Fibroblast of lung (primary cell): ENCODE results near the gene PPIF. TPM values are rescaled to one million over a fixed set of nuclear protein-coding genes. Genes with fewer than 3 reads are reported as not detected.

Source experiments
- DNase-seq, 2 donors: peaks; one replicate each; pipeline versions ENCODE4 v3.0.0 to v3.0.0-alpha.2; 2010; ENCODE audit warnings: low read depth in 2 of 2
- H2AFZ ChIP-seq: 2 replicates; pipeline ENCODE4 v1.5.1; 2012; ENCODE audit warnings: low read length, control low read depth, inconsistent platforms
- H3K27ac ChIP-seq: 2 replicates; pipeline ENCODE4 v1.5.1; 2011; ENCODE audit warnings: low read length, control low read depth; ENCODE audit not compliant: insufficient read depth
- H3K27me3 ChIP-seq: 2 replicates; pipeline ENCODE4 v1.5.1; 2011; ENCODE audit warnings: mild to moderate bottlenecking, low read length; ENCODE audit not compliant: control insufficient read depth, insufficient read depth
- H3K36me3 ChIP-seq: 2 replicates; pipeline ENCODE4 v1.5.1; 2011; ENCODE audit warnings: low read length; ENCODE audit not compliant: control insufficient read depth, insufficient read depth
- H3K4me1 ChIP-seq: 2 replicates; pipeline ENCODE4 v1.5.1; 2011; ENCODE audit warnings: low read length; ENCODE audit not compliant: control insufficient read depth, insufficient read depth; ENCODE audit errors: extremely low read depth
- H3K4me2 ChIP-seq: 2 replicates; pipeline ENCODE4 v1.5.1; 2011; ENCODE audit warnings: low read length, control low read depth; ENCODE audit not compliant: insufficient read depth; ENCODE audit errors: extremely low read depth
- H3K4me3 ChIP-seq, 4 experiments: fragments of 200-600 bp in 1 of 4; sonication (generic) in 1 of 4; replicated peaks in 1 of 4; 2 replicates each; pipeline ENCODE4 v1.5.1; 2011 to 2016; ENCODE audit warnings: low read length in 4 of 4, low read depth in 3 of 4, mild to moderate bottlenecking in 3 of 4, control low read depth in 2 of 4, inconsistent platforms in 1 of 4, mixed read lengths in 1 of 4; ENCODE audit not compliant: insufficient read depth in 1 of 4; ENCODE audit errors: control extremely low read depth in 1 of 4
- H3K79me2 ChIP-seq: 2 replicates; pipeline ENCODE4 v1.5.1; 2012; ENCODE audit warnings: mild to moderate bottlenecking, low read length, inconsistent platforms; ENCODE audit not compliant: control insufficient read depth, insufficient read depth
- H3K9ac ChIP-seq: 2 replicates; pipeline ENCODE4 v1.5.1; 2011; ENCODE audit warnings: mild to moderate bottlenecking, low read length, control low read depth; ENCODE audit not compliant: insufficient read depth
- H3K9me3 ChIP-seq: 2 replicates; pipeline ENCODE4 v1.5.1; 2012; ENCODE audit warnings: low read depth, low read length; ENCODE audit not compliant: control insufficient read depth, insufficient read depth
- H4K20me1 ChIP-seq: 2 replicates; pipeline ENCODE4 v1.5.1; 2011; ENCODE audit warnings: low read length; ENCODE audit not compliant: control insufficient read depth, insufficient read depth; ENCODE audit errors: extremely low read depth
- EZH2 ChIP-seq: IDR thresholded peaks from 2 replicates; pipeline ENCODE4 v1.5.1; 2012; ENCODE audit warnings: low read length, control low read depth, mild to moderate bottlenecking; ENCODE audit errors: missing control alignments
- polyA plus RNA-seq, 2 donors: library from polyadenylated mRNA; depleted of rRNA in 1 of 2; stranded (reverse) in 1 of 2; unstranded in 1 of 2; fragments of >200 nt; gene quantifications; 2 replicates each; pipeline ENCODE4 v1.2.1, GENCODE V29; 2011 to 2012; ENCODE audit warnings: missing spikeins in 1 of 2
- total RNA-seq: library from RNA; depleted of rRNA; stranded (reverse); fragments of >200 nt; gene quantifications from 2 replicates; pipeline ENCODE4 v1.2.1, GENCODE V29; 2014
- TF ChIP-seq, protein P1 (sequence below), 2 donors: IDR thresholded peaks in 1 of 2; conservative IDR thresholded peaks in 1 of 2; 1 replicate in 1 of 2; 2 replicates in 1 of 2; pipeline ENCODE4 v1.5.1; 2011 to 2012; ENCODE audit warnings: low read length in 2 of 2, control low read depth in 1 of 2, inconsistent platforms in 1 of 2, low read depth in 1 of 2, mild to moderate bottlenecking in 1 of 2

Gene PPIF
- total and polyA plus RNA-seq, 2 donors (not counting 1 experiment from before 2014, with no cell fraction given), result 18.7 to 63.0 TPM

DNA sequence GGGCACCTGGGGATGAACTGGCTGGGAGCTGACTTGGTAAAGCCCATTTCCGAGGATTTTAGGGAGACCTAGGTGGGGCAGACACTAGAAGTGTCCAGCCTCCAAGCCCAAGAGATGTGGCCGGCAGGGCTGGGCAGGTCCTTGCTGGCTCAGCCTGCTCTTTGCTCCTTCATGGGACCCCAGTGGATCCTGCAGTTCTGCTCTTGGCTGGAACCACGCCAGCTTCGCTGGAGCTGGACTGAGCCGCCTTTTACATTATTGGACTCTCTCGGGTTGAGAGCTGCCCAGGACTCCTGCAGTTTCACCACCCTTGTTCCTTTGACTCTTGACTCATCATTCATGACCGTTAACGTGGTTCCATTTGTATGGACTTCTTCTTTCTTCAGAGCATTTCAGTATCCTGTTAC, 5.7 kb downstream of the PPIF start:
- H3K9me3 ChIP-seq, result no peaks in the 10 kb centered on the region
- no peak overlapping the region for H3K4me2 ChIP-seq
- H4K20me1 ChIP-seq, result no peaks in the 10 kb centered on the region
- H3K4me3 ChIP-seq, result no peak overlapping the region
- H3K36me3 ChIP-seq, result peaks cover 42% of the 10 kb centered on the region
- H3K79me2 ChIP-seq, result peaks cover 27% of the 10 kb centered on the region
- no peak for DNase-seq
- no peak overlapping the region for H2AFZ ChIP-seq
- no peaks in the 10 kb centered on the region for H3K27me3 ChIP-seq
- no peak overlapping the region for H3K9ac ChIP-seq
- H3K27ac ChIP-seq, result no peak overlapping the region
- peaks cover 6% of the 10 kb centered on the region for H3K4me1 ChIP-seq
- no peak for TF ChIP-seq EZH2
- TF ChIP-seq, protein P1, sequence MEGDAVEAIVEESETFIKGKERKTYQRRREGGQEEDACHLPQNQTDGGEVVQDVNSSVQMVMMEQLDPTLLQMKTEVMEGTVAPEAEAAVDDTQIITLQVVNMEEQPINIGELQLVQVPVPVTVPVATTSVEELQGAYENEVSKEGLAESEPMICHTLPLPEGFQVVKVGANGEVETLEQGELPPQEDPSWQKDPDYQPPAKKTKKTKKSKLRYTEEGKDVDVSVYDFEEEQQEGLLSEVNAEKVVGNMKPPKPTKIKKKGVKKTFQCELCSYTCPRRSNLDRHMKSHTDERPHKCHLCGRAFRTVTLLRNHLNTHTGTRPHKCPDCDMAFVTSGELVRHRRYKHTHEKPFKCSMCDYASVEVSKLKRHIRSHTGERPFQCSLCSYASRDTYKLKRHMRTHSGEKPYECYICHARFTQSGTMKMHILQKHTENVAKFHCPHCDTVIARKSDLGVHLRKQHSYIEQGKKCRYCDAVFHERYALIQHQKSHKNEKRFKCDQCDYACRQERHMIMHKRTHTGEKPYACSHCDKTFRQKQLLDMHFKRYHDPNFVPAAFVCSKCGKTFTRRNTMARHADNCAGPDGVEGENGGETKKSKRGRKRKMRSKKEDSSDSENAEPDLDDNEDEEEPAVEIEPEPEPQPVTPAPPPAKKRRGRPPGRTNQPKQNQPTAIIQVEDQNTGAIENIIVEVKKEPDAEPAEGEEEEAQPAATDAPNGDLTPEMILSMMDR (conservative IDR thresholded peaks at IDR 0.05 in 1 of 2, IDR thresholded peaks at IDR 0.05 in 1 of 2; ENCODE audit: low read depth in 1 of 2, low read length in 2 of 2), result no peak

DNA sequence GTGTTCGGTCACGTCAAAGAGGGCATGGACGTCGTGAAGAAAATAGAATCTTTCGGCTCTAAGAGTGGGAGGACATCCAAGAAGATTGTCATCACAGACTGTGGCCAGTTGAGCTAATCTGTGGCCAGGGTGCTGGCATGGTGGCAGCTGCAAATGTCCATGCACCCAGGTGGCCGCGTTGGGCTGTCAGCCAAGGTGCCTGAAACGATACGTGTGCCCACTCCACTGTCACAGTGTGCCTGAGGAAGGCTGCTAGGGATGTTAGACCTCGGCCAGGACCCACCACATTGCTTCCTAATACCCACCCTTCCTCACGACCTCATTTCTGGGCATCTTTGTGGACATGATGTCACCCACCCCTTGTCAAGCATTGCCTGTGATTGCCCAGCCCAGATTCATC, 6.5 kb downstream of the PPIF start:
- no peak overlapping the region for H3K4me3 ChIP-seq
- peaks cover 2% of the 10 kb centered on the region for H3K4me1 ChIP-seq
- peaks cover 40% of the 10 kb centered on the region for H3K36me3 ChIP-seq
- no peaks in the 10 kb centered on the region for H3K9me3 ChIP-seq
- H2AFZ ChIP-seq, result no peak overlapping the region
- no peak overlapping the region for H3K9ac ChIP-seq
- no peaks in the 10 kb centered on the region for H4K20me1 ChIP-seq
- H3K27me3 ChIP-seq, result no peaks in the 10 kb centered on the region
- no peak for DNase-seq
- TF ChIP-seq, protein P1 (conservative IDR thresholded peaks at IDR 0.05 in 1 of 2, IDR thresholded peaks at IDR 0.05 in 1 of 2; ENCODE audit: low read depth in 1 of 2, low read length in 2 of 2), result no peak
- TF ChIP-seq EZH2, result no peak
- no peak overlapping the region for H3K27ac ChIP-seq
- H3K79me2 ChIP-seq, result peaks cover 19% of the 10 kb centered on the region
- H3K4me2 ChIP-seq, result no peak overlapping the region

DNA sequence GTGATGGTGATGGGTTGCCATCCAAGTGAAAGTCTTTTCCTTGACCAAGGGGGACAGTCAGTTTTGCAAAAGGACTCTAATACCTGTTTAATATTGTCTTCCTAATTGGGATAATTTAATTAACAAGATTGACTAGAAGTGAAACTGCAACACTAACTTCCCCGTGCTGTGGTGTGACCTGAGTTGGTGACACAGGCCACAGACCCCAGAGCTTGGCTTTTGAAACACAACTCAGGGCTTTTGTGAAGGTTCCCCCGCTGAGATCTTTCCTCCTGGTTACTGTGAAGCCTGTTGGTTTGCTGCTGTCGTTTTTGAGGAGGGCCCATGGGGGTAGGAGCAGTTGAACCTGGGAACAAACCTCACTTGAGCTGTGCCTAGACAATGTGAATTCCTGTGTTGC, 6.9 kb downstream of the PPIF start:
- Histone ChIP-seq H3K9ac (no peak overlapping the region), H3K4me2 (no peak overlapping the region), H3K27me3 (no peaks in the 10 kb centered on the region), H3K4me3 (no peak overlapping the region), H4K20me1 (no peaks in the 10 kb centered on the region), H3K9me3 (no peaks in the 10 kb centered on the region), H3K4me1 (no peaks in the 10 kb centered on the region), H3K79me2 (peaks cover 15% of the 10 kb centered on the region), H3K27ac (no peak overlapping the region), H2AFZ (no peak overlapping the region), H3K36me3 (peaks cover 38% of the 10 kb centered on the region)
- TF ChIP-seq, protein P1 (conservative IDR thresholded peaks at IDR 0.05 in 1 of 2, IDR thresholded peaks at IDR 0.05 in 1 of 2; ENCODE audit: low read depth in 1 of 2, low read length in 2 of 2), result no peak
- no peak for TF ChIP-seq EZH2
- no peak for DNase-seq
